B cell (primary cell): ENCODE results near the gene RIPK3.

Experiments used
- CTCF ChIP-seq: fragments of 200-600 bp; IDR thresholded peaks from one replicate; pipeline ENCODE4 v1.8.0; 2022; ENCODE audit warnings: antibody characterized with exemption, mild to moderate bottlenecking
- EZH2 ChIP-seq: IDR thresholded peaks from 2 replicates; pipeline ENCODE4 v1.6.1; 2012; ENCODE audit warnings: borderline replicate concordance, low read depth, mild to moderate bottlenecking, moderate library complexity, low read length; ENCODE audit not compliant: insufficient read depth, poor library complexity, severe bottlenecking

GRCh38 chr14:24315243-24315806 is 24.5 kb downstream of the RIPK3 start:
- TF ChIP-seq CTCF (no peak), EZH2 (no peak)
